ENCODE measurements around the gene KIZ. TPM values are rescaled to one million over a fixed set of nuclear protein-coding genes. Genes with fewer than 3 reads are reported as not detected.

Gene KIZ
- total and polyA plus RNA-seq, 2 of the 4 experiments (the other 2 are of a cell fraction) = 9.9 to 14.0 TPM

DNA sequence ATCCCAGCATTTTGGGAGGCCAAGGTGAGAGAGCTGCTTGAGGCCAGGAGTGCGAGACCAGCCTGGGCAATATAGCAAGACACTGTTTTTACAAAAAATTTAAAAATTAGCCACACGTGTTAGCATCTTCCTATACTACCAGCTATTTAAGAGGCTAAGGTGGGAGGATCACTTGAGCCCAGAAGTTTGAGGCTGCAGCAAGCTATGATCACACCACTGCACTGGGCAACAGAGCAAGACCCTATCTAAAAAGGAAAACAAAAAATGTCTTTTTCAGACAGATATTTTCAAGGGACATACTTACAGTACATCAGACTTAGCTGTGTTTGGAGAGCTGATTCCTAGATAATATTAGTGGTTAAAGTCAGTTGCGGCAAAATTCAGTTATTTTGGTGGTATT, 104.3 kb downstream of the KIZ start:
- Histone ChIP-seq H2AFZ (replicated peaks; ENCODE audit: low read length, poor library complexity) (no peak overlapping the region), H3K56ac (ENCODE audit: extremely low read depth, insufficient read depth, low read length) (no peak overlapping the region), H2BK5ac (ENCODE audit: low read depth, low read length, poor library complexity, severe bottlenecking) (no peak overlapping the region), H3K9ac (ENCODE audit: low read depth, low read length) (no peak overlapping the region), H3K14ac (replicated peaks; ENCODE audit: low read depth, low read length) (no peak overlapping the region), H3K27me3 (ENCODE audit: control insufficient read depth, insufficient read depth, low read length) (no peaks in the 10 kb centered on the region), H3K4me3 (ENCODE audit: insufficient read depth, low read depth, low read length) (no peak overlapping the region), H4K20me1 (ENCODE audit: insufficient read depth, low read length) (no peaks in the 10 kb centered on the region), H2AK5ac (ENCODE audit: low read depth, low read length) (no peak overlapping the region), H3K9me3 (ENCODE audit: control insufficient read depth, insufficient read depth, low read length) (no peaks in the 10 kb centered on the region), H2AK9ac (replicated peaks; ENCODE audit: low read depth, low read length, poor library complexity) (no peak overlapping the region), H3K4me1 (ENCODE audit: control insufficient read depth, insufficient read depth, low read length) (peaks cover 7% of the 10 kb centered on the region), H2BK20ac (ENCODE audit: low read depth, low read length) (no peak overlapping the region), H2BK120ac (ENCODE audit: low read depth, low read length) (no peak overlapping the region), H3K23ac (ENCODE audit: low read depth, low read length) (no peak overlapping the region), H3K18ac (ENCODE audit: low read depth, low read length) (no peak overlapping the region), H3K36me3 (ENCODE audit: control insufficient read depth, insufficient read depth, low read length) (peaks cover 4% of the 10 kb centered on the region; the same call in 1 of the 2 replicates), H2BK15ac (ENCODE audit: low read depth, low read length) (no peak overlapping the region), H3K4me2 (ENCODE audit: low read depth, low read length) (no peak overlapping the region), H3K9me1 (ENCODE audit: insufficient read depth, low read length) (no peaks in the 10 kb centered on the region), H4K8ac (ENCODE audit: low read depth in 2 of 2, low read length in 2 of 2) (no peak overlapping the region), H3K4ac (ENCODE audit: low read depth, low read length) (no peak overlapping the region), H4K5ac (ENCODE audit: low read depth, low read length) (no peak overlapping the region), H3K79me1 (ENCODE audit: low read depth in 1 of 2, low read length in 2 of 2) (no peaks in the 10 kb centered on the region), H3K27ac (ENCODE audit: insufficient read depth, low read length) (no peak overlapping the region), H4K91ac (ENCODE audit: insufficient read depth, low read depth, low read length) (no peak overlapping the region)
- ATAC-seq (ENCODE audit: low read depth) (no peak), DNase-seq (no peak)
- dilution Hi-C loops (cut with HindIII; ENCODE audit: low sequenced_read_pairs, unreplicated experiment) (no loop called here), intact Hi-C loops (cut with micrococcal nuclease) (loop anchor here (10.0 kb wide), 1 partner anchor 165 kb away; the partner anchor contains the start of gene NKX2-4), in situ Hi-C loops (cut with MboI; ENCODE audit: low sequenced_read_pairs) (loop anchor here (25.0 kb wide), 1 partner anchor 368 kb away; no protein-coding TSS in a partner anchor)
- ChIA-PET CTCF (no interaction called here), POLR2A (ENCODE audit: unreplicated experiment) (no interaction called here)
- no TSS peak for BruUV-seq (replicated peaks)
- WGBS, 2 experiments (ENCODE audit: extremely low coverage in 2 of 2, insufficient read length in 1 of 2) = 100% methylated on average over 1 of the region's 3 CpGs; no CpG with 5 or more reads in 1 of the 2 experiments
- TF ChIP-seq FOS (IDR thresholded peaks at IDR 0.05; ENCODE audit: low read depth, low read length) (no peak), CHD1 (IDR thresholded peaks at IDR 0.05; ENCODE audit: low read depth, low read length) (no peak), RAD21 (IDR thresholded peaks at IDR 0.05; ENCODE audit: low read length) (no peak), MXI1 (IDR thresholded peaks at IDR 0.05; ENCODE audit: borderline replicate concordance, low read depth, low read length) (no peak), RCOR1 (IDR thresholded peaks at IDR 0.05; ENCODE audit: insufficient replicate concordance, low read length) (no peak)
- TF ChIP-seq, protein P1, sequence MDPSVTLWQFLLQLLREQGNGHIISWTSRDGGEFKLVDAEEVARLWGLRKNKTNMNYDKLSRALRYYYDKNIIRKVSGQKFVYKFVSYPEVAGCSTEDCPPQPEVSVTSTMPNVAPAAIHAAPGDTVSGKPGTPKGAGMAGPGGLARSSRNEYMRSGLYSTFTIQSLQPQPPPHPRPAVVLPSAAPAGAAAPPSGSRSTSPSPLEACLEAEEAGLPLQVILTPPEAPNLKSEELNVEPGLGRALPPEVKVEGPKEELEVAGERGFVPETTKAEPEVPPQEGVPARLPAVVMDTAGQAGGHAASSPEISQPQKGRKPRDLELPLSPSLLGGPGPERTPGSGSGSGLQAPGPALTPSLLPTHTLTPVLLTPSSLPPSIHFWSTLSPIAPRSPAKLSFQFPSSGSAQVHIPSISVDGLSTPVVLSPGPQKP (IDR thresholded peaks at IDR 0.05; ENCODE audit: borderline replicate concordance, low read depth, low read length) = no peak

All from IMR-90 (cell line).